Smooth muscle cell (in vitro differentiated cells): Measurements from ENCODE around the gene PCMTD2. TPM values are rescaled to one million over a fixed set of nuclear protein-coding genes. Genes with fewer than 3 reads are reported as not detected.

ENCODE experiments used
- DNase-seq: peaks from one replicate; lab custom pipeline; 2025; ENCODE audit not compliant: unreplicated experiment; lab: John Stamatoyannopoulos, UW
- H2AFZ ChIP-seq: fragments of 200-600 bp; sonication (generic); 2 replicates; pipeline ENCODE4 v1.6.0; 2016; ENCODE audit warnings: antibody characterized with exemption, low read depth, mild to moderate bottlenecking
- H3F3A ChIP-seq: fragments of 200-600 bp; sonication (generic); 2 replicates; pipeline ENCODE4 v1.6.0; 2017; ENCODE audit warnings: antibody characterized with exemption, low read depth
- H3K27ac ChIP-seq: fragments of 200-600 bp; sonication (generic); 2 replicates; pipeline ENCODE4 v1.5.1; 2016; ENCODE audit warnings: low read depth, mild to moderate bottlenecking
- H3K27me3 ChIP-seq: fragments of 200-600 bp; sonication (generic); 2 replicates; pipeline ENCODE4 v1.6.1; 2016; ENCODE audit warnings: low read depth, mild to moderate bottlenecking
- H3K36me3 ChIP-seq: fragments of 200-600 bp; sonication (generic); 2 replicates; pipeline ENCODE4 v1.5.1; 2016; ENCODE audit warnings: low read depth
- H3K4me1 ChIP-seq: fragments of 200-600 bp; sonication (generic); 2 replicates; pipeline ENCODE4 v1.5.1; 2016; ENCODE audit warnings: low read depth
- H3K4me2 ChIP-seq: fragments of 200-600 bp; sonication (generic); 2 replicates; pipeline ENCODE4 v1.6.0; 2016; ENCODE audit warnings: mild to moderate bottlenecking
- H3K4me3 ChIP-seq: fragments of 200-600 bp; sonication (generic); 2 replicates; pipeline ENCODE4 v1.5.1; 2016; ENCODE audit warnings: mild to moderate bottlenecking
- H3K79me2 ChIP-seq: fragments of 200-600 bp; sonication (generic); 2 replicates; pipeline ENCODE4 v1.6.0; 2016; ENCODE audit warnings: low read depth, mild to moderate bottlenecking
- H3K9ac ChIP-seq: fragments of 200-600 bp; sonication (generic); 2 replicates; pipeline ENCODE4 v1.6.0; 2016; ENCODE audit warnings: low read depth
- H3K9me3 ChIP-seq: fragments of 200-600 bp; sonication (generic); replicated peaks from 2 replicates; pipeline ENCODE4 v1.5.1; 2016; ENCODE audit warnings: low read depth
- H4K20me1 ChIP-seq: fragments of 200-600 bp; sonication (generic); 2 replicates; pipeline ENCODE4 v1.6.0; 2016; ENCODE audit warnings: low read depth
- CTCF ChIP-seq: fragments of 200-600 bp; sonication (generic); IDR thresholded peaks from 2 replicates; pipeline ENCODE4 v1.5.1; 2017; ENCODE audit warnings: borderline replicate concordance, mild to moderate bottlenecking, antibody characterized with exemption; ENCODE audit not compliant: insufficient read depth, poor library complexity, severe bottlenecking
- WGBS: methylation state at CpG from one replicate; pipeline ENCODE4 v1.1.7; 2016; ENCODE audit warnings: low lambda C conversion rate; 5-methylcytosine and 5-hydroxymethylcytosine counted together
- polyA plus RNA-seq: library from polyadenylated mRNA; unstranded; fragments of >200 nt; fragmentation: Nextera tagmentation; extraction: Ambion mirVana; gene quantifications from 2 replicates; pipeline ENCODE4 v1.2.1, GENCODE V29; 2016
- total RNA-seq: library from RNA; depleted of rRNA; stranded (reverse); fragments of >200 nt; gene quantifications from 2 replicates; pipeline ENCODE4 v1.2.3, GENCODE V29; 2014

PCMTD2 gene
- total and polyA plus RNA-seq, 2 experiments from 2014 or later: 15.4 to 74.9 TPM

- peaks cover 17% of the 10 kb centered on the region for H3F3A ChIP-seq
Measured at GRCh38 chr20:64256282-64256935, 861 bp downstream of the PCMTD2 start.

GRCh38 chr20:64257107-64257757 lies 1.7 kb downstream of the PCMTD2 start:
- 95% methylated on average over 13 of the region's 13 CpGs for WGBS
- H2AFZ ChIP-seq: no peak overlapping the region
- no peak for TF ChIP-seq CTCF
- H3K4me3 ChIP-seq: peak overlapping the region; percentile 83
- no peaks in the 10 kb centered on the region for H3K27me3 ChIP-seq
- DNase-seq: no peak
- peaks cover 38% of the 10 kb centered on the region for H3K79me2 ChIP-seq
- no peak overlapping the region for H3K27ac ChIP-seq
- H3K9ac ChIP-seq: no peak overlapping the region
- peaks cover 47% of the 10 kb centered on the region for H4K20me1 ChIP-seq
- peak overlapping the region; percentile 97 for H3K4me2 ChIP-seq
- H3K4me1 ChIP-seq: peaks cover 30% of the 10 kb centered on the region
- no peaks in the 10 kb centered on the region for H3K9me3 ChIP-seq
- peaks cover 17% of the 10 kb centered on the region for H3F3A ChIP-seq
- H3K36me3 ChIP-seq: no peaks in the 10 kb centered on the region

More at GRCh38 chr20:64256282-64256935, 861 bp downstream of the PCMTD2 start:
- Histone ChIP-seq H3K27ac (peak overlapping the region; percentile 78), H2AFZ (peak overlapping the region; percentile 70), H4K20me1 (peaks cover 42% of the 10 kb centered on the region), H3K9ac (peak overlapping the region; percentile 84), H3K4me3 (peak overlapping the region; percentile 83), H3K27me3 (no peaks in the 10 kb centered on the region), H3K4me2 (peak overlapping the region; percentile 97), H3K79me2 (peaks cover 38% of the 10 kb centered on the region), H3K36me3 (no peaks in the 10 kb centered on the region), H3K4me1 (peaks cover 30% of the 10 kb centered on the region), H3K9me3 (no peaks in the 10 kb centered on the region)
- DNase-seq: no peak
- WGBS: 40% methylated on average over 15 of the region's 15 CpGs
- TF ChIP-seq CTCF: no peak

DNA sequence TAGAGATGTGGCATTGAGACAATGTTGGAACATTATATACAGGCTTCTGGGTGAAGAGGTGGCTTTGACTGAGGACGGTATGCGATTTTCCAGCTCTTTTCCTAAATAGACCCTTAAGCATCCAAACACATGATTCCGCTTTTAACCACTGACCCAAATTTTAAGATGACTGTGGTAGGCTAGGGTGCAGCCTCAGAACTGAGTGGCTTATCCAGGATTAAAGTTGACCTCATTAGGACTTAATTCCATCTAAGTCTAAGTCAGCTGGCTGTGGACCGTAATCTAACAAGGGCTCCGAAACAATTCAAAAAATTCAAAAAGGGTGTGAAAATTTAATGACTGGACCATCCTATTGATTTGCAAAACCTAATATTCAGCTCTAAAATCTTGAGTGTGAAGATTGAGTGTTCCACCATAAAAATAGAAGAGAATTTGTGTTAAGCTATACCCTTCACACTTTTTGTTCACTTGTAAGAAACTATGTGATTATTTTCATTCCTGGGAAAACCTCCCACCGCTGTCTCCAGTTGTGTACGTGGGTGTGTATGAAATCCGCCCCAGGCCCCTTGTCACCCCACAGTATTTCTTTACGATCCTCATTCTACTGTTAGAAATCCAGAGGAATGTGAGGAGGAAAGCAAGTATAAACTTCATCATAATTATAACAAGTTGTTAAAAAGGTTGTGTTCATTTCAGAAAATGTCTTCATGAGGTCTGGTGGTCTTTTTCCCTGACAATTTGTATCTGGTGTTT lies 2.7 kb downstream of the PCMTD2 start:
- Histone ChIP-seq H3K4me2 (peak overlapping the region; percentile 97), H3K9me3 (no peaks in the 10 kb centered on the region), H3K4me1 (peaks cover 30% of the 10 kb centered on the region), H3K4me3 (no peak overlapping the region), H3K27ac (peak overlapping the region; percentile 59), H3K9ac (no peak overlapping the region), H2AFZ (no peak overlapping the region), H3K27me3 (no peaks in the 10 kb centered on the region), H3K36me3 (no peaks in the 10 kb centered on the region), H4K20me1 (peaks cover 47% of the 10 kb centered on the region), H3K79me2 (peaks cover 38% of the 10 kb centered on the region), H3F3A (peaks cover 17% of the 10 kb centered on the region)
- WGBS: 26% methylated on average over 9 of the region's 9 CpGs
- TF ChIP-seq CTCF: no peak
- DNase-seq: no peak
